ENCODE measurements around the gene CHD5. TPM values are rescaled to one million over a fixed set of nuclear protein-coding genes. Genes with fewer than 3 reads are reported as not detected.
"Not testable (repeated sequence)": the region's sequence is repeated elsewhere in the genome, so short reads cannot be mapped to it uniquely, and the experiment has no call there.

CHD5 gene
- total RNA-seq, 1 donor from 2014 or later: 0.42 TPM

- Mint-ChIP-seq H3K36me3 (ENCODE audit: low read depth) (no peaks in the 10 kb centered on the region), H3K9me3 (ENCODE audit: low read depth) (peaks cover 3% of the 10 kb centered on the region), H3K4me1 (ENCODE audit: low read depth) (no peaks in the 10 kb centered on the region), H3K27ac (ENCODE audit: unreplicated experiment) (no peak overlapping the region), H3K4me3 (ENCODE audit: unreplicated experiment) (no peak overlapping the region), H3K27me3 (ENCODE audit: low read depth) (peaks cover 6% of the 10 kb centered on the region)
- no peak for TF ChIP-seq CTCF (IDR thresholded peaks at IDR 0.05)
- DNase-seq (ENCODE audit: low spot score): no peak
These were observed 102.6 kb downstream of the CHD5 start for GRCh38 chr1:6077506-6077905.

- not testable (repeated sequence) for H3K4me3 Mint-ChIP-seq (ENCODE audit: unreplicated experiment); DNase-seq (ENCODE audit: low spot score); H3K4me1 Mint-ChIP-seq (ENCODE audit: low read depth); H3K27me3 Mint-ChIP-seq (ENCODE audit: low read depth); H3K36me3 Mint-ChIP-seq (ENCODE audit: low read depth); H3K9me3 Mint-ChIP-seq (ENCODE audit: low read depth); H3K27ac Mint-ChIP-seq (ENCODE audit: unreplicated experiment)
These were observed 103.1 kb downstream of the CHD5 start for GRCh38 chr1:6077061-6077460.

GRCh38 chr1:6075748-6076147, 104.4 kb downstream of the CHD5 start:
- Mint-ChIP-seq H3K36me3 (ENCODE audit: low read depth) (no peaks in the 10 kb centered on the region), H3K4me3 (ENCODE audit: unreplicated experiment) (no peak overlapping the region)

GRCh38 chr1:6074192-6074901, 105.8 kb downstream of the CHD5 start:
- no peak for DNase-seq (ENCODE audit: low spot score)
- no peaks in the 10 kb centered on the region for H3K36me3 Mint-ChIP-seq (ENCODE audit: low read depth)
- no peaks in the 10 kb centered on the region for H3K4me1 Mint-ChIP-seq (ENCODE audit: low read depth)
- H3K27me3 Mint-ChIP-seq (ENCODE audit: low read depth): peaks cover 11% of the 10 kb centered on the region
- peaks cover 3% of the 10 kb centered on the region for H3K9me3 Mint-ChIP-seq (ENCODE audit: low read depth)
- no peak for TF ChIP-seq CTCF (IDR thresholded peaks at IDR 0.05)
- H3K27ac Mint-ChIP-seq (ENCODE audit: unreplicated experiment): no peak overlapping the region
- H3K4me3 Mint-ChIP-seq (ENCODE audit: unreplicated experiment): no peak overlapping the region

More at GRCh38 chr1:6075748-6076147, 104.4 kb downstream of the CHD5 start:
- Mint-ChIP-seq H3K9me3 (ENCODE audit: low read depth) (peaks cover 3% of the 10 kb centered on the region), H3K27me3 (ENCODE audit: low read depth) (peaks cover 6% of the 10 kb centered on the region), H3K27ac (ENCODE audit: unreplicated experiment) (no peak overlapping the region), H3K4me1 (ENCODE audit: low read depth) (no peaks in the 10 kb centered on the region)
- no peak for DNase-seq (ENCODE audit: low spot score)
- TF ChIP-seq CTCF (IDR thresholded peaks at IDR 0.05): no peak

- H3K4me1 Mint-ChIP-seq (ENCODE audit: low read depth): no peaks in the 10 kb centered on the region
- no peak overlapping the region for H3K27ac Mint-ChIP-seq (ENCODE audit: unreplicated experiment)
- H3K27me3 Mint-ChIP-seq (ENCODE audit: low read depth): peaks cover 13% of the 10 kb centered on the region
- no peak overlapping the region for H3K4me3 Mint-ChIP-seq (ENCODE audit: unreplicated experiment)
- DNase-seq (ENCODE audit: low spot score): no peak
- no peaks in the 10 kb centered on the region for H3K36me3 Mint-ChIP-seq (ENCODE audit: low read depth)
- peaks cover 3% of the 10 kb centered on the region for H3K9me3 Mint-ChIP-seq (ENCODE audit: low read depth)
- TF ChIP-seq CTCF (IDR thresholded peaks at IDR 0.05): no peak
These were observed 106.6 kb downstream of the CHD5 start for GRCh38 chr1:6073480-6074053.

All from chondrocyte (in vitro differentiated cells).